HUES64 (cell line): ENCODE data around the gene MRPL34.
A peak's percentile ranks its signal among the peaks of the same experiment; 100 is the strongest.

Experiments
- H3K27ac ChIP-seq: 2 replicates; pipeline ENCODE4 v1.7.0; 2013; ENCODE audit warnings: low read depth, low read length, inconsistent platforms
- H3K27me3 ChIP-seq: 2 replicates; pipeline ENCODE4 v1.6.1; 2013; ENCODE audit warnings: mild to moderate bottlenecking, low read length; ENCODE audit not compliant: insufficient read depth
- H3K36me3 ChIP-seq: 2 replicates; pipeline ENCODE4 v1.6.1; 2013; ENCODE audit warnings: mild to moderate bottlenecking, low read length; ENCODE audit not compliant: insufficient read depth
- H3K4me1 ChIP-seq: 2 replicates; pipeline ENCODE4 v1.6.1; 2013; ENCODE audit warnings: mild to moderate bottlenecking, low read length, moderate library complexity; ENCODE audit not compliant: insufficient read depth
- H3K4me3 ChIP-seq: 2 replicates; pipeline ENCODE4 v1.5.1; 2013; ENCODE audit warnings: mild to moderate bottlenecking, low read length, moderate library complexity
- H3K9ac ChIP-seq: 2 replicates; pipeline ENCODE4 v1.6.1; 2013; ENCODE audit warnings: mild to moderate bottlenecking, low read depth, low read length
- H3K9me3 ChIP-seq: 2 replicates; pipeline ENCODE4 v1.6.1; 2013; ENCODE audit warnings: low read depth, low read length; ENCODE audit not compliant: insufficient read depth
- WGBS: fragments of 150-250, 120-280 bp; methylation state at CpG from one replicate; pipeline ENCODE4 v1.1.7; 2013; ENCODE audit warnings: missing lambda C conversion rate; 5-methylcytosine and 5-hydroxymethylcytosine counted together

Gene MRPL34

DNA sequence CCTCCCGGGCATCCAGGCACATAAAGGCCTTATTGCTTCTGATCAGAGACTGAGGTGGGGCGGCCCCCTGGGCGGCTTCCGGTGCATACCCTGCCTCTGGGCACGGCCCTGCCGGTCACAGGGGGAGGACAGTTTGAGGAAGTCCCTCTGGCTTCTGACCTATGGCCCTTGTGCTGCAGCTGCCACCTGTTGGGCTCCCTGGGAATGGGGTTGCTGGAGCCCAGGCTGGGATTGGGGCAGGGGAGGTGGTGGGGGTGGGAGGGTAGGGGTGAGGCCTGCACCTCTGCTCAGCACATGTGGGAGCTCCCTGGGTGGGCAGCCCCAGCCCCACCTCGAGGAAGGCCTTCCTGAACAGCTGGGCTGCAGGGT is 18.3 kb downstream of the MRPL34 start:
- 89% methylated on average over 7 of the region's 7 CpGs for WGBS
- Histone ChIP-seq H3K4me3 (no peak overlapping the region), H3K9ac (no peak overlapping the region), H3K27me3 (no peaks in the 10 kb centered on the region; the same call in 1 of the 2 replicates), H3K9me3 (no peaks in the 10 kb centered on the region), H3K36me3 (peaks cover 45% of the 10 kb centered on the region), H3K4me1 (0 out of 2 replicates have a peak, but pooled peaks cover 4% of the 10 kb centered on the region), H3K27ac (no peak overlapping the region)

DNA sequence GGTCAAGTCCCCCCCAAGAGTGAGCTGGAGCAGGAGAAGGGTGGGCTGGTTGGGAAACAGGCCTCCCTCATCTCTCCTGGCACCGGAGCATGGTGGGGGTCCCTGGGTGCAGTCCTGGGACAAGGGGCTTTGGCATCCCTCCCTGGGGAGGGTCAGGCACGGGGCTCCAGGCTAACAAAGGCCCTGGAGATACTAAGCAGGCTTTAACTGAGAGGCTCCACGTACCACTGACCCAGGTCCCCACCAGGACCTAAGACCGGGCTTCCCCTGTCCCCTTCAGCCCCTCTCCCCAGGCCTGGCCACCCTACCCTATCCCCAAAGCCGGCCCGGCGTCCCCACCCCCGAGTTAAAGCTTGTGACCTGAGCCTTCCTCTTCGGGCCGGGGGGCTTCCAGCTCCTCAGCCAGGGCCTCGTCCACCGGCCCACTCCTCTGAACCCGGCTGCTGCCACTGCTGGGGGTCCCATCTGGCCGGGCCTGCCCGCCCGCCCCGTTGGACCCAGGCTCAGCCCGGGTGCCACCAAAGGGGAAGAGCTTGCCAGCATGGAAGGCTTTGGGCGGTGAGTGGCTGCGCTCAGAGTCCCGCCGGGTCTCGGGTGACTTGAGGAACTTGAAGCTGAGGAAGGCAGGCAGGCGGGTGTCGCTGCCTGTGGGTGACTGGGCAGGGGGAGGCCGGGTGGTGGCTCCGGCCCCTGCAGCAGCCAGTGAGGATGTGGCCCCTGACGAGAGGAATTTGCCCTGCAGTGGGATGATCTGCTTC is 18.9 kb downstream of the MRPL34 start:
- no peak overlapping the region for H3K4me3 ChIP-seq
- WGBS, result 94% methylated on average over 28 of the region's 28 CpGs
- H3K36me3 ChIP-seq, result peaks cover 40% of the 10 kb centered on the region
- H3K9ac ChIP-seq, result no peak overlapping the region
- no peak overlapping the region for H3K27ac ChIP-seq
- H3K9me3 ChIP-seq, result no peaks in the 10 kb centered on the region
- peaks cover 4% of the 10 kb centered on the region for H3K27me3 ChIP-seq
- 0 out of 2 replicates have a peak, but pooled peaks cover 4% of the 10 kb centered on the region for H3K4me1 ChIP-seq

DNA sequence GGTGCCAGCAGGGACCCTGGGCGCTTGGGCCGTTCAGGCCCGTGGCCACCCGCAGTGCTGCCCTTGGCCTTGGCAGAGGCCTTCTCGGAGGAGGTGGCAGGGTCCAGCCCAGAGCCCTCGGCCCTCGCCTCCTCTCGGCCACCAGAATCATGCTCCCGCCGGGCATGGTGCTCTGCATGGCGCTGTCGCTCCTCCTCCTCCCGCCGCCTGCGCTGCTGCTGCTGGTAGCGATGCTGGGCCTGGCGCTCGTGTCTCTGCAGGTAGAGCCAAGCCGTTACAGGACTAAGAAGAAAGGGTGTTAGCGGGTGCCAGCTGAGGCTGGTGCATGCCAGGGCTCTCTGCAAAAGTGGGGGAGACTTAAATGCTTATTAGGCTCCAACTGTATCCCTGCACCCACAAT is 19.5 kb downstream of the MRPL34 start:
- no peak overlapping the region for H3K27ac ChIP-seq
- 97% methylated on average over 20 of the region's 20 CpGs for WGBS
- H3K9me3 ChIP-seq, result no peaks in the 10 kb centered on the region
- H3K4me3 ChIP-seq, result no peak overlapping the region
- 0 out of 2 replicates have a peak, but pooled peaks cover 4% of the 10 kb centered on the region for H3K4me1 ChIP-seq
- H3K27me3 ChIP-seq, result peaks cover 7% of the 10 kb centered on the region
- H3K36me3 ChIP-seq, result peaks cover 35% of the 10 kb centered on the region
- H3K9ac ChIP-seq, result no peak overlapping the region

DNA sequence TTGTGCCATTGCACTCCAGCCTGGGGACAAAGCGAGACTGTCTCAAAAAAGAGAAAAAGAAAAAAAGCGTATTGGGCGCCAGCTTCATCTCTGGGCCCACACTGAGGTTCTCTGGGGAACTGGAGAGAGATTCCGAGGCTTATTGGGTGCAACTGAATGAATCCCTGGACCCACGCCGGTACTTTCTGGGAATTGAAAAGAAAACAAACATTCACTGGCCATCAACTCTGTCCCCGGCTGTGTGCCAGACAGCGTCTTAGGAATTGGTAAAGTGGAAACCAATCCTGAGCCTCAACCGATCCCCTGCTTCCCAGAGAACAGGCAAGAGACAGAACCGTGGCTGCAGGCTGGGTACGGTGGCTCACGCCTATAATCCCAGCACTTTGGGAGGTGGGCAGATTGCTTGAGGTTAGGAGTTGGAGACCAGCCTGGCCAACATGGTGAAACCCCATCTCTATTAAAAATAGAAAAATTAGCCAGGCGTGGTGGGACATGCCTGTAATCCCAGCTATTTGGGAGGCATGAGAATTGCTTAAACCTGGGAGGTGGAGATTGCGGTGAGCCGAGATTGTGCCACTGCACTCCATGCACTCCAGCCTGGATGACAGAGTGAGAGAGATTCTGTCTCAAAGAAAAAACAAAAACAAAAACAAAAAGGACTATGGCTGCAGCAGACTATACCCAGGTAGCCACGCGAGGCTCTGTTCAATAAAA is 20.4 kb downstream of the MRPL34 start:
- 0 out of 2 replicates have a peak, but pooled peaks cover 4% of the 10 kb centered on the region for H3K4me1 ChIP-seq
- no peaks in the 10 kb centered on the region for H3K9me3 ChIP-seq
- WGBS, result 96% methylated on average over 17 of the region's 17 CpGs
- H3K36me3 ChIP-seq, result peaks cover 27% of the 10 kb centered on the region
- peaks cover 7% of the 10 kb centered on the region for H3K27me3 ChIP-seq
- no peak overlapping the region; the same call in 1 of the 2 replicates for H3K27ac ChIP-seq
- no peak overlapping the region for H3K4me3 ChIP-seq
- H3K9ac ChIP-seq, result no peak overlapping the region

DNA sequence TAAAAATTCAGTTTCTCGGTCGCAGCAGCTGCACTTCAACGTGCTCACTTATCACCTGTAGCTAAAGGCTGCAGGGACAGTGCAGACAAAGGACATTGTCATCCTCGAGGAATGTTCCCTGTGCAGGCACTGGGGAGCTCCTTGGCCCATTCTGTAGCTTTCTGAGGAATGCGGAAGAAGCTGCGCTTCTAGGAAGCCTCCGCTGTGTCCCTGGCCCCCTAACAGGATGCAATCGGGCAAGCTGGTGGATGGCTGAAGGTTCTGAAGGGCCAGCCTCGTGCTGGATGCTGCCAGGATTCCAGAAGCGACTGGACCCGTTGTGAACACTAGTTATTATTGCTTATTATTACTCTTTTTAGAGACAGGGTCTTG is 20.9 kb downstream of the MRPL34 start:
- Histone ChIP-seq H3K9ac (no peak overlapping the region), H3K4me3 (peak overlapping the region; percentile 71; the same call in 1 of the 2 replicates), H3K27me3 (peaks cover 7% of the 10 kb centered on the region), H3K36me3 (peaks cover 23% of the 10 kb centered on the region), H3K4me1 (0 out of 2 replicates have a peak, but pooled peaks cover 4% of the 10 kb centered on the region), H3K9me3 (no peaks in the 10 kb centered on the region), H3K27ac (no peak overlapping the region)
- WGBS, result 81% methylated on average over 11 of the region's 11 CpGs

DNA sequence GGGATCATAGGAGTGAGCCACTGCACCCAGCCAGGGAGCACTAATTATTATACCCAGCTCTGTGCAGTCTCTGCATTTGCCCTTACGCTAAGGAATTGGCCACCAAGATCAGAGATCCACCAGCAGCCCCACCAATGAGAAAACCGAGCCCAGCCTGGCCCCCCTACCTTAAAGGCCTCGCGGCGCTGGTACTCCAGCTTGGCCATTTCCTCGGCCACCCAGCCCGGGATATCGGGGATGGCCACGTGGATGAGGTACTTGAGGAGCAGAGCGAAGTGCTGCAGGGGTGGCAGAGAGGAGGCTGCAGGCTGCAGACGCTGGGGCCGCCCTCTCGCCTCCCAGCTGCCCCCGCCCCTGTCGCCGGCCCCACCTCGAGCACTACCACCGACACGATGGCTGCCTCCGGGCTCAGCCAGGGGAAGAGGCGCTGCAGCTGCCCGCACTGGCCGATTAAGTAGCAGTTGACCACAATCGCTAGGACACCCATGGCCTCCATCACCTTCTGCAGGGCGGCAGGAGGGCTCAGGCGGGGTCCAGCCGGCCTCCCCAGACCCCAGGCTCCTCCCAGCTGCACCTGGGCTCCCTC is 21.5 kb downstream of the MRPL34 start:
- Histone ChIP-seq H3K27me3 (peaks cover 7% of the 10 kb centered on the region), H3K4me3 (peak overlapping the region; percentile 71), H3K27ac (peak overlapping the region; percentile 86), H3K36me3 (peaks cover 17% of the 10 kb centered on the region), H3K9me3 (no peaks in the 10 kb centered on the region), H3K4me1 (0 out of 2 replicates have a peak, but pooled peaks cover 4% of the 10 kb centered on the region), H3K9ac (peak overlapping the region; percentile 54)
- WGBS, result 66% methylated on average over 27 of the region's 27 CpGs

DNA sequence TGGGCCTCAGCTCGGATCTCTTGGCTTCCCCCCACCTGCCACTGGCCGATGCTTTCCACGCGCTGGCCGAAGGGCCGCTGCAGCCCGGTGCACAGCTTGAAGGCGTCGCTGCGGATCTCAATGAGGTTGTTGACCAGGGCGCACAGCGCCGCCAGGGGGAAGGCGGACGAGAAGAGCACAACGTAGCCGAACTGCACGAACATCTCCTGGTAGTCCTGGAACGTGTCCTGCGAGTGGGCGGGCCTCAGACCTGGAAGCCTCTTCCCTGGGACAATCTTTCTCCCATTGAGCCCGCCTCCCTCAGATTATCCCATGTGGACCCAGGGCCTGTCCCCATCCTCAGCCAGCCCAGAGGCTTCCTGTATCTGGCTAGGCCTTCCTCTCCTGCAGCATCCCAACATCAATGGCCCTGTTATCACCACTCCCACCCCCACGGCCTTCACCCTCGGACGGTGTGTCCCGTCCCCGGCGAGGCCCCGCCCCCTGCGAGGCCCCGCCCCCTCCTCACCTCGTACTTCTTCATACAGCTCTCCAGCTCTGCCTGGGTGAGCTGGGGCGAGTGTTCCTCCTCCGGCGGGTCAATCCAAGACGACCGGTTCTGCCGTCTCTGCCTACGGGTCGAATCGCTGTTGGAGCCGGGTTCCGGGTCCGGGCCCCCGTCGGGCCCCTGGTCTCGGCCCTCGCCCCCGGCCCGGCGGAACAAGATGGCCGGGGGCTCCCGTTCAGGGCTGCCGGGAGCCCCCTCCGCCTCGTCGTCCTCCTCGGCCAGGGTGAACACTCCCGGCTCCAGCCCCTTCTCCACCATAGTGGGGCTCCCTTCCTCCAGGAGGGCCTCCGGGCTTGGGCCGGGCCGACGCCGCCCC is 22.2 kb downstream of the MRPL34 start:
- peak overlapping the region; percentile 86 for H3K27ac ChIP-seq
- H3K4me3 ChIP-seq, result peak overlapping the region; percentile 71
- H3K9ac ChIP-seq, result peak overlapping the region; percentile 83
- H3K27me3 ChIP-seq, result peaks cover 7% of the 10 kb centered on the region
- 0 out of 2 replicates have a peak, but pooled peaks cover 4% of the 10 kb centered on the region for H3K4me1 ChIP-seq
- H3K9me3 ChIP-seq, result no peaks in the 10 kb centered on the region
- peaks cover 19% of the 10 kb centered on the region for H3K36me3 ChIP-seq
- 3% methylated on average over 62 of the region's 64 CpGs for WGBS

DNA sequence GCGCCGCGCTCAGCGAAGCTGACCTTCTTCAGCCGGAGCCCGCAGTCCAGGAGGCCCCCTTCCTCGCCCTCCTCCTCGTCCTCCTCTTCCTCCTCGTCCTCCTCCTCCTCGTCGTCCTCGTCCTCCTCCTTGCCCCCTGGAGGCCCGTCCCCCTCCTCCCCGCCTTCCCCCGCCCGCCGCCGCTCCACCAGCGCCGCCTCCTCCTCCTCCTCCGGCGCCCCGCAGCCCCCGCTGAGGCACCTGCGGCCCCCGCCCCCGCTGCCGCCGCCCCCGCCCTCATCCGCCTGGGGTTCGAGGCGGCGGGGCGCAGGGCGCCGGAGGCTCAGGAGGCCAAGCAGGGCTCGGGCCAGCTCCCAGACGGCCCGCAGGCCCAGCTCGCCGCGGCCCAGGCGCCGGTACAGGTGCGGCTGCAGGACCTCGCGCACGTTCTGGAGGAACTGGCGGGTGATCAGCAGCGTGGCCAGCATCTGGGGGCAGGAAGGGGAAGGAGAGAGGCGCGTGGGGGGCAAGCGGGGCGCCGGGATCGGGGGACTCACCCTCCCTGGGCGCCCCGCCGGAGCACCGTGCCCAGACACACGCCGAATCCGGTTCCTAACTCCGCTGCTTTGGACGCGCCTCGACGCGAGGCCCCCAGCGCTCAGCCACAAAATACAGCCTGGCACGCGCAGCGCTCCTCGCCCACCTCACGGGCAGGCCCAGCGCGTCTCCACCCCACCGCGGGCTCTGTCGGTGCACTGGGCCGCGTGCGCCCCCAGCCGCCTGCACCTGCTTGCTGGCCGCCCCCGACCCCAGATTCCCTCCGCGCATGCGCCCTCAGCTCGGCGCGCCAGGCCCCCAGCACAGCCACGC is 23.1 kb downstream of the MRPL34 start:
- H3K36me3 ChIP-seq, result peaks cover 23% of the 10 kb centered on the region
- peak overlapping the region; percentile 83 for H3K9ac ChIP-seq
- H3K27me3 ChIP-seq, result peaks cover 7% of the 10 kb centered on the region
- 16% methylated on average over 85 of the region's 94 CpGs for WGBS
- H3K27ac ChIP-seq, result peak overlapping the region; percentile 86
- H3K4me3 ChIP-seq, result peak overlapping the region; percentile 71
- 0 out of 2 replicates have a peak, but pooled peaks cover 4% of the 10 kb centered on the region for H3K4me1 ChIP-seq
- H3K9me3 ChIP-seq, result no peaks in the 10 kb centered on the region

DNA sequence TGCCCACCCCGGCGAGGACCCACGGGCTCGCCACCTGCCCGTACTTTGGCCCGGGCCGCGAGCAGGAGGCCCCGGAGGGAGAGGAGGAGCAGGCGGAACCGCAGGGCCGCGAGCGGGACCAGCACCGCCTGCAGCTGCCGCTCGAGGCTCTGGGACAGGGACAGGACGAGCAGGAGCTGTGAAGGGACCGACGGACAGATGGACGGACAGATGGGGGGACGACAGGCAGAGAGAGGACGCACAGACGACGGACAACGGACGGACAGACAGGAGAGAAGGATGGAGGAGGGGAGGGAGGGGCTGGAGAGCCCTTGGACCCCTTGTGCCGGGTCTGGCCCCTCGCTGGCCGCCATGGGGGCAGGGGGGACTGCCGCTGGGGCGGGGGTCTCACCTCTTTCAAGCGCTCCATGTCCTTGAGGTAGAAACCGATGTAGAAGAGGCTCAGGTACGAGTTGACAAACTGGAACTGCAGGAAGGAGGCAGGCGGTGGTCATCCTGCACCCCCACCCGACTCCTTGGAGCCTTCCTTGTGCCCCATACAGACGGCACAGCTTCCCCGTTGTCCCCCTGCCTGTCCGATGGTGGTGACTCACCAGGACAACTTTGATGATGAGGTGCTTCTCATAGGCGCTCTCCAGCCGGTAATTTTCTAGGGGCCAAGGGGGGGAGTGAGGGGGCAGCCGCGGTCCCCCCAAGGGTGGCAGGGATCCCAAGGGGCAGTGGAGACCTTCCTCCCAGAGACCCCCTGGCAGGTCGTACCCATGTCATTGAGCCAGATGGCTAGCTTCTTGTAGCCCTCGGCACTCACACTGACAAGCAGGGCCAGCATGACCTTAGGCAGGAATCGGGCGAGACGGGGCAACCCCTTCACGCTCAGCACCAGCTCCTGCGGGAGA is 23.9 kb downstream of the MRPL34 start:
- Histone ChIP-seq H3K4me1 (0 out of 2 replicates have a peak, but pooled peaks cover 4% of the 10 kb centered on the region), H3K27ac (no peak overlapping the region), H3K4me3 (no peak overlapping the region), H3K9ac (peak overlapping the region; percentile 52; the same call in 1 of the 2 replicates), H3K27me3 (peaks cover 7% of the 10 kb centered on the region), H3K36me3 (peaks cover 23% of the 10 kb centered on the region), H3K9me3 (no peaks in the 10 kb centered on the region)
- whole genome bisulfite sequencing, result 82% methylated on average over 51 of the region's 51 CpGs
